ENCODE data around the gene NEDD4.
"Not testable (repeated sequence)": the region's sequence is repeated elsewhere in the genome, so short reads cannot be mapped to it uniquely, and the experiment has no call there.

DNA sequence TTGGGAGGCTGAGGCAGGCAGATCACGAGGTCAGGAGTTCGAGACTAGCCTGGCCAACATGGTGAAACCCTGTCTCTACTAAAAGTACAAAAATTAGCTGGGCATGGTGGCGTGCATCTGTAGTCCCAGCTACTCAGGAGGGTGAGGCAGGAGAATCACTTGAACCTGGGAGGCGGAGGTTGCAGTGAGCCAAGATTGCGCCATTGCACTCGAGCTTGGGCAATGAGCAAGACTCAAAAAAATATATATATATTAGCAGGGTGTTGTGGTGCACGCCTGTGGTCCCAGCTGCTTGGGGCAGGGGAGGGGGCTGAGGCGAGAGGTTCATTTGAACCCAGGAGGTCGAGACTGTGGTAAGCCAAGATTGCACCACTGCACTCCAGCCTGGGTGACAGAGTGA, 207.8 kb downstream of the NEDD4 start:
- TF ChIP-seq, protein P1, sequence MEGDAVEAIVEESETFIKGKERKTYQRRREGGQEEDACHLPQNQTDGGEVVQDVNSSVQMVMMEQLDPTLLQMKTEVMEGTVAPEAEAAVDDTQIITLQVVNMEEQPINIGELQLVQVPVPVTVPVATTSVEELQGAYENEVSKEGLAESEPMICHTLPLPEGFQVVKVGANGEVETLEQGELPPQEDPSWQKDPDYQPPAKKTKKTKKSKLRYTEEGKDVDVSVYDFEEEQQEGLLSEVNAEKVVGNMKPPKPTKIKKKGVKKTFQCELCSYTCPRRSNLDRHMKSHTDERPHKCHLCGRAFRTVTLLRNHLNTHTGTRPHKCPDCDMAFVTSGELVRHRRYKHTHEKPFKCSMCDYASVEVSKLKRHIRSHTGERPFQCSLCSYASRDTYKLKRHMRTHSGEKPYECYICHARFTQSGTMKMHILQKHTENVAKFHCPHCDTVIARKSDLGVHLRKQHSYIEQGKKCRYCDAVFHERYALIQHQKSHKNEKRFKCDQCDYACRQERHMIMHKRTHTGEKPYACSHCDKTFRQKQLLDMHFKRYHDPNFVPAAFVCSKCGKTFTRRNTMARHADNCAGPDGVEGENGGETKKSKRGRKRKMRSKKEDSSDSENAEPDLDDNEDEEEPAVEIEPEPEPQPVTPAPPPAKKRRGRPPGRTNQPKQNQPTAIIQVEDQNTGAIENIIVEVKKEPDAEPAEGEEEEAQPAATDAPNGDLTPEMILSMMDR (IDR thresholded peaks at IDR 0.05), result not testable (repeated sequence)
- TF ChIP-seq POLR2A (IDR thresholded peaks at IDR 0.05), result not testable (repeated sequence)
